B cell (primary cell): Measurements from ENCODE around the gene LRP1-AS. TPM values are rescaled to one million over a fixed set of nuclear protein-coding genes. Genes with fewer than 3 reads are reported as not detected.

Source experiments
- ATAC-seq: fragments of 200-7000 bp; cut with Tn5 transposase; one replicate; pipeline ENCODE4 v1.10.0; 2021; ENCODE audit warnings: low read depth, mild to moderate bottlenecking, moderate number of reproducible peaks, moderate library complexity
- CTCF ChIA-PET: fragments of 350-600 bp; sonication (Branson Sonifier 250); formaldehyde crosslinking; loops from one replicate; lab custom pipeline; 2021; ENCODE audit warnings: antibody characterized with exemption, inconsistent platforms; lab: Charles Lee
- POLR2A ChIA-PET: fragments of 350-600 bp; sonication (Branson Sonifier 250); formaldehyde crosslinking; loops from one replicate; lab custom pipeline; 2021; ENCODE audit warnings: antibody characterized with exemption; lab: Charles Lee
- DNase-seq: peaks from one replicate; pipeline ENCODE4 v3.0.0; 2013
- H2AFZ ChIP-seq: 2 replicates; pipeline ENCODE4 v1.6.1; 2012; ENCODE audit warnings: mild to moderate bottlenecking, low read depth, low read length; ENCODE audit not compliant: insufficient read depth, poor library complexity, severe bottlenecking
- H3K27ac ChIP-seq, 2 donors: 1 replicate in 1 of 2; 2 replicates in 1 of 2; pipeline ENCODE4 v1.5.1; 2012 to 2013; ENCODE audit warnings: low read length in 2 of 2, mild to moderate bottlenecking in 2 of 2, moderate library complexity in 1 of 2
- H3K27me3 ChIP-seq, 4 experiments: fragments of 200-600 bp in 1 of 4; sonication (generic) in 1 of 4; replicated peaks in 1 of 4; 1 replicate in 2 of 4; 2 replicates in 2 of 4; pipeline versions ENCODE4 v1.6.1 to v1.7.0; 2013 to 2016; ENCODE audit warnings: low read length in 3 of 4, mild to moderate bottlenecking in 2 of 4, mixed read lengths in 1 of 4, moderate library complexity in 1 of 4; ENCODE audit not compliant: insufficient read depth in 4 of 4, control insufficient read depth in 3 of 4; ENCODE audit errors: control extremely low read depth in 1 of 4
- H3K36me3 ChIP-seq, 2 experiments: replicated peaks in 1 of 2; 1 replicate in 1 of 2; 2 replicates in 1 of 2; pipeline versions ENCODE4 v1.6.1 to v1.7.1; 2013; ENCODE audit warnings: low read length in 1 of 2; ENCODE audit not compliant: insufficient read depth in 2 of 2, control insufficient read depth in 1 of 2; ENCODE audit errors: control extremely low read depth in 1 of 2, extremely low read depth in 1 of 2
- H3K4me1 ChIP-seq, 2 donors: fragments of 200-600 bp in 1 of 2; sonication (generic) in 1 of 2; 1 replicate in 1 of 2; 2 replicates in 1 of 2; pipeline versions ENCODE4 v1.5.1 to v1.6.1; 2013 to 2017; ENCODE audit warnings: low read length in 2 of 2; ENCODE audit not compliant: control insufficient read depth in 2 of 2, insufficient read depth in 2 of 2
- H3K4me2 ChIP-seq: replicated peaks from 2 replicates; pipeline ENCODE3; 2012; ENCODE audit warnings: mild to moderate bottlenecking, low read depth, low read length; ENCODE audit not compliant: poor library complexity, severe bottlenecking
- H3K4me3 ChIP-seq, 5 experiments: fragments of 200-600 bp in 1 of 5; sonication (generic) in 1 of 5; 1 replicate in 3 of 5; 2 replicates in 2 of 5; pipeline versions ENCODE4 v1.5.1 to v1.7.0; 2011 to 2016; ENCODE audit warnings: low read length in 4 of 5, mild to moderate bottlenecking in 4 of 5, low read depth in 2 of 5, control low read depth in 1 of 5, moderate library complexity in 1 of 5; ENCODE audit not compliant: insufficient read depth in 1 of 5; ENCODE audit errors: control extremely low read depth in 1 of 5, extremely low read depth in 1 of 5
- H3K79me2 ChIP-seq: fragments of 200-600 bp; sonication (generic); one replicate; pipeline ENCODE4 v1.6.0; 2016; ENCODE audit warnings: low read length; ENCODE audit not compliant: control insufficient read depth, insufficient read depth
- H3K9ac ChIP-seq: fragments of 200-600 bp; sonication (generic); 2 replicates; pipeline ENCODE4 v1.6.1; 2017; ENCODE audit warnings: mild to moderate bottlenecking, low read length, moderate library complexity
- H3K9me3 ChIP-seq, 3 donors: one replicate each; pipeline versions ENCODE4 v1.6.1 to v1.7.1; 2013; ENCODE audit warnings: low read length in 2 of 3; ENCODE audit not compliant: control insufficient read depth in 2 of 3, insufficient read depth in 1 of 3; ENCODE audit errors: control extremely low read depth in 1 of 3
- H4K20me1 ChIP-seq: 2 replicates; pipeline ENCODE4 v1.6.0; 2012; ENCODE audit warnings: mild to moderate bottlenecking, low read length; ENCODE audit not compliant: insufficient read depth, control insufficient read depth, poor library complexity, severe bottlenecking
- H3K27ac Mint-ChIP-seq: one replicate; pipeline ENCODE4 v1.8.0; 2021; ENCODE audit warnings: mixed read lengths
- H3K27me3 Mint-ChIP-seq: one replicate; pipeline ENCODE4 v1.8.0; 2021; ENCODE audit warnings: mixed read lengths
- H3K4me1 Mint-ChIP-seq: one replicate; pipeline ENCODE4 v1.8.0; 2021; ENCODE audit warnings: mixed read lengths
- H3K4me3 Mint-ChIP-seq: one replicate; pipeline ENCODE4 v1.8.0; 2021; ENCODE audit warnings: mixed read lengths
- H3K9me3 Mint-ChIP-seq: one replicate; pipeline ENCODE4 v1.8.0; 2022; ENCODE audit warnings: mixed read lengths; ENCODE audit not compliant: insufficient read depth
- EZH2 ChIP-seq: IDR thresholded peaks from 2 replicates; pipeline ENCODE4 v1.6.1; 2012; ENCODE audit warnings: borderline replicate concordance, low read depth, mild to moderate bottlenecking, moderate library complexity, low read length; ENCODE audit not compliant: insufficient read depth, poor library complexity, severe bottlenecking
- WGBS: methylation state at CpG from one replicate; pipeline ENCODE4 v1.1.5; 2013; ENCODE audit warnings: missing lambda C conversion rate; ENCODE audit not compliant: insufficient coverage; 5-methylcytosine and 5-hydroxymethylcytosine counted together
- intact Hi-C: fragments of 100-400 bp; cut with micrococcal nuclease; formaldehyde crosslinking; loops from one replicate; pipeline ENCODE4 v1.10.0; 2022
- polyA plus RNA-seq: library from polyadenylated mRNA; depleted of rRNA; stranded (reverse); fragments of >200 nt; gene quantifications from 2 replicates; pipeline ENCODE4 v1.2.3, GENCODE V29; 2012
- total RNA-seq, 2 donors: library from RNA; stranded (reverse); fragments of 120-200 nt in 1 of 2; gene quantifications; 1 replicate in 1 of 2; 2 replicates in 1 of 2; pipeline versions ENCODE4 v1.2.3 to v1.2.4, GENCODE V29; 2013 to 2022
- TF ChIP-seq, protein P1 (sequence below): fragments of 200-600 bp; IDR thresholded peaks from one replicate; pipeline ENCODE4 v1.8.0; 2022; ENCODE audit warnings: antibody characterized with exemption, mild to moderate bottlenecking

Gene LRP1-AS
- total and polyA plus RNA-seq, 2 donors (not counting 1 experiment from before 2014, with no cell fraction given) = not detected

DNA sequence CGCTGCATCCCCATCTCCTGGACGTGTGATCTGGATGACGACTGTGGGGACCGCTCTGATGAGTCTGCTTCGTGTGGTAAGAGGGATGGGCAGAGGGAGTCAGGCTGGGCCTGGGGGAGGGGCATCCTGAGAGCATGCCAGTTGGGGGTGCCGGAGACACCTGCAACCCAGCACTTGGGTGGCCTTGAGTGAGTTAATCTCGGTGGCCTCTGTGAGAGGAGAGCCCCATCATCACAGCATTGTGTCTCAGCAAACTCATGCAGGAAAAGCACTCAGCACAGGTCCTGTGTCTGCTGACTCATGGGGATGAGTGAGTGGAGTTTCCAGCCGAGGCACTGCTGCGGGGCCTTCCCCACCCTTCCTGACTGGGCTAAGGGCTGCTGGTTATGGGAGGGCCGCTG lies 19.6 kb upstream of the LRP1-AS start:
- POLR2A ChIA-PET = no interaction called here
- H3K4me2 ChIP-seq = no peak overlapping the region
- no peaks in the 10 kb centered on the region for H4K20me1 ChIP-seq
- WGBS = 62% methylated on average over 10 of the region's 10 CpGs
- H3K9me3 Mint-ChIP-seq = no peaks in the 10 kb centered on the region
- intact Hi-C loops = no loop called here
- no peak overlapping the region for H3K9ac ChIP-seq
- no peaks in the 10 kb centered on the region for H3K36me3 ChIP-seq
- no peaks in the 10 kb centered on the region for H3K79me2 ChIP-seq
- no peaks in the 10 kb centered on the region for H3K4me1 Mint-ChIP-seq
- TF ChIP-seq, protein P1, sequence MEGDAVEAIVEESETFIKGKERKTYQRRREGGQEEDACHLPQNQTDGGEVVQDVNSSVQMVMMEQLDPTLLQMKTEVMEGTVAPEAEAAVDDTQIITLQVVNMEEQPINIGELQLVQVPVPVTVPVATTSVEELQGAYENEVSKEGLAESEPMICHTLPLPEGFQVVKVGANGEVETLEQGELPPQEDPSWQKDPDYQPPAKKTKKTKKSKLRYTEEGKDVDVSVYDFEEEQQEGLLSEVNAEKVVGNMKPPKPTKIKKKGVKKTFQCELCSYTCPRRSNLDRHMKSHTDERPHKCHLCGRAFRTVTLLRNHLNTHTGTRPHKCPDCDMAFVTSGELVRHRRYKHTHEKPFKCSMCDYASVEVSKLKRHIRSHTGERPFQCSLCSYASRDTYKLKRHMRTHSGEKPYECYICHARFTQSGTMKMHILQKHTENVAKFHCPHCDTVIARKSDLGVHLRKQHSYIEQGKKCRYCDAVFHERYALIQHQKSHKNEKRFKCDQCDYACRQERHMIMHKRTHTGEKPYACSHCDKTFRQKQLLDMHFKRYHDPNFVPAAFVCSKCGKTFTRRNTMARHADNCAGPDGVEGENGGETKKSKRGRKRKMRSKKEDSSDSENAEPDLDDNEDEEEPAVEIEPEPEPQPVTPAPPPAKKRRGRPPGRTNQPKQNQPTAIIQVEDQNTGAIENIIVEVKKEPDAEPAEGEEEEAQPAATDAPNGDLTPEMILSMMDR = no peak
- TF ChIP-seq EZH2 = no peak
- no peak overlapping the region for H3K27ac Mint-ChIP-seq
- no peaks in the 10 kb centered on the region for H3K27me3 ChIP-seq
- CTCF ChIA-PET = no interaction called here
- no peak for ATAC-seq
- no peak overlapping the region for H3K4me3 ChIP-seq
- no peak overlapping the region for H3K4me3 Mint-ChIP-seq
- peaks cover 6% of the 10 kb centered on the region for H3K27me3 Mint-ChIP-seq
- H3K4me1 ChIP-seq = no peaks in the 10 kb centered on the region
- H2AFZ ChIP-seq = no peak overlapping the region
- no peaks in the 10 kb centered on the region for H3K9me3 ChIP-seq
- H3K27ac ChIP-seq = no peak overlapping the region
- DNase-seq = no peak

DNA sequence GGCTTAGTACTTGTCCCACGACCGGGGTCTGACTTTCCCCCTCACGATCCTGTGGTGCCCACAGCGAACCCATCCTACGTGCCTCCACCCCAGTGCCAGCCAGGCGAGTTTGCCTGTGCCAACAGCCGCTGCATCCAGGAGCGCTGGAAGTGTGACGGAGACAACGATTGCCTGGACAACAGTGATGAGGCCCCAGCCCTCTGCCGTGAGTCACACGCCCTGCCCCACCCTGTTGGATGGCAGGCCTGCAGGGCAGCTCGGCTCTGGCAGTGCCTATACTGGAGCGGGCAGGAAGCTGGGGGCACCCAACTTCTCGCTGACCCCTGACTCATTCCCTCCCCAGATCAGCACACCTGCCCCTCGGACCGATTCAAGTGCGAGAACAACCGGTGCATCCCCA lies 18.3 kb upstream of the LRP1-AS start:
- WGBS = 94% methylated on average over 19 of the region's 19 CpGs
- POLR2A ChIA-PET = no interaction called here
- no peaks in the 10 kb centered on the region for H3K36me3 ChIP-seq
- H2AFZ ChIP-seq = no peak overlapping the region
- Mint-ChIP-seq H3K4me3 (no peak overlapping the region), H3K27ac (no peak overlapping the region), H3K9me3 (no peaks in the 10 kb centered on the region), H3K4me1 (no peaks in the 10 kb centered on the region), H3K27me3 (peaks cover 6% of the 10 kb centered on the region)
- H3K79me2 ChIP-seq = no peaks in the 10 kb centered on the region
- ATAC-seq (no peak), DNase-seq (no peak)
- no peak overlapping the region for H3K4me2 ChIP-seq
- H4K20me1 ChIP-seq = no peaks in the 10 kb centered on the region
- H3K4me3 ChIP-seq = no peak overlapping the region
- no peaks in the 10 kb centered on the region for H3K27me3 ChIP-seq
- H3K27ac ChIP-seq = no peak overlapping the region
- intact Hi-C loops = no loop called here
- no peak overlapping the region for H3K9ac ChIP-seq
- H3K4me1 ChIP-seq = no peaks in the 10 kb centered on the region
- no peaks in the 10 kb centered on the region for H3K9me3 ChIP-seq
- no peak for TF ChIP-seq EZH2
- TF ChIP-seq, protein P1 = no peak
- CTCF ChIA-PET = interaction anchor here (0.8 kb wide), 1 partner anchor 17 kb away, joined by 3 read pairs; no protein-coding TSS in a partner anchor
